Stimulated activated CD4-positive, alpha-beta T cell treated with anti-CD3 and anti-CD28 coated beads, Interleukin-4, amount 100 ng/mL, for 24 hours (primary cell): ENCODE data around the gene PXN.

ENCODE experiments used
- DNase-seq: peaks from one replicate; pipeline ENCODE4 v3.0.0-alpha.2; 2020

The PXN gene

GRCh38 chr12:120167529-120168095 lies 97.9 kb downstream of the PXN start:
- DNase-seq: no peak

GRCh38 chr12:120164293-120164692 lies 101.2 kb downstream of the PXN start:
- DNase-seq: no peak

DNA sequence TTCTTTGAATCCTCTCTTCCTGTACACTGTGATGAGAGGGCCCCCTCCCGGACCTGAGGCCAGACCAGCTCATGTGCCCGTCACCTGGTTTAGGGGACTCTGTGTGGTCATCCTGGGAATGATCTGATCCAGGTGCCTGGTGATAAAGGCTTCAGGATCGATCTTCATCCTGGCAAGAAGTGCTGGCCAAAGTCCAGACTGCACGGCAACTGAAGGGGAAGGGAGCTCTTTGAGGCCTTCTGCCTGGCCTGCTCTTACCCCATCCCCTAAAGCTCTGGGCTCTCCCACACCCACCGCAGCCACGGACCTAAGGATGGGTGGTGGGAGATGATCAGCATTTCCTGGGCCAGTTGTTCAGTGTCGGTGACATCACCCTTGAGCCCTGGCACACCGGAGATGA lies 102.8 kb downstream of the PXN start:
- DNase-seq: no peak

- no peak for DNase-seq
These were observed 103.7 kb downstream of the PXN start for GRCh38 chr12:120161852-120162251.
